Astrocyte (in vitro differentiated cells and primary cell): ENCODE data around the gene CBY3.
"Not testable (repeated sequence)": the region's sequence is repeated elsewhere in the genome, so short reads cannot be mapped to it uniquely, and the experiment has no call there.

Experiments
- EZH2 ChIP-seq: IDR thresholded peaks from 2 replicates; pipeline ENCODE4 v1.6.1; 2012; ENCODE audit warnings: mild to moderate bottlenecking, low read length, inconsistent platforms; ENCODE audit not compliant: insufficient read depth
- TF ChIP-seq, protein P1 (sequence below): IDR thresholded peaks from 2 replicates; pipeline ENCODE4 v1.5.1; 2011; ENCODE audit warnings: low read depth, mild to moderate bottlenecking, inconsistent platforms, low read length, moderate library complexity; ENCODE audit not compliant: insufficient read depth

DNA sequence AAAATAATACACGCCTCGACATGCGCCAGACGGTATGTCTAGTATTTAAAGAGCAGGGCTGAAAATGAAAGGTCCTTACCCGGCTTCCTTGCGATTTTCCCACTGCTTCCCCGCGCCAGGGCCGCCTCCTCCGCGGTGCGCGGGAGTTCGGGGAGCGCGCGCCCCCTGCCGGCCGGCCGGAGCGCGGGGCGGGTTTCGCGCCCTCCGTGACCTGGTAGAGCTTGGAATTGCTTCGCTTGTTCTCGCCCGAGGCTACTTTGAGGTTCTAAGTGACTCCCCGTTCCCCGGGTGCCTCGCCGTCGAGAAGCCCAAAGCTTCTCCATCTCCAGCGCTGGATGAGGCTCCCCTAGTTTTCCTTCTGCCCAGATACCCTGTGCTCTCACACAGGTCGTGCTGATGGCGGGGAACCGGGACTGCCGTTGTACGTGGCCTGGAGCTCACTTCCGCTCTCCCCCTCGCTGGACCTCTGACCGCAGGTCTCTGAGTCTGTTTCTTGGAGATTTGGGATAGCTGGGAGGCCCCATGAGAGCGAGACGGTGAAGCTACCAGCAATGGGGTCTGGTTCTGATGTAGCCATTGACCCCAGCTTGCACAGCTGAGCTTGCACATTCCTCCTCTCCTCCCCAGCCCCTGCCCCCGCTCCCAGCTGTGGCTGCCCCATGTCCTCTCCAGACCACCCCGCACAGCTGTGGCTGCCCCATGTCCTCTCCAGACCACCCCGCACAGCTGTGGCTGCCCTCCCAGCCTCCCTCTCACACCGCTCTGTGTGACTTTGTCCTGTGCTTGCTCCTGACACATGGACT lies 46.3 kb downstream of the CBY3 start:
- TF ChIP-seq, protein P1, sequence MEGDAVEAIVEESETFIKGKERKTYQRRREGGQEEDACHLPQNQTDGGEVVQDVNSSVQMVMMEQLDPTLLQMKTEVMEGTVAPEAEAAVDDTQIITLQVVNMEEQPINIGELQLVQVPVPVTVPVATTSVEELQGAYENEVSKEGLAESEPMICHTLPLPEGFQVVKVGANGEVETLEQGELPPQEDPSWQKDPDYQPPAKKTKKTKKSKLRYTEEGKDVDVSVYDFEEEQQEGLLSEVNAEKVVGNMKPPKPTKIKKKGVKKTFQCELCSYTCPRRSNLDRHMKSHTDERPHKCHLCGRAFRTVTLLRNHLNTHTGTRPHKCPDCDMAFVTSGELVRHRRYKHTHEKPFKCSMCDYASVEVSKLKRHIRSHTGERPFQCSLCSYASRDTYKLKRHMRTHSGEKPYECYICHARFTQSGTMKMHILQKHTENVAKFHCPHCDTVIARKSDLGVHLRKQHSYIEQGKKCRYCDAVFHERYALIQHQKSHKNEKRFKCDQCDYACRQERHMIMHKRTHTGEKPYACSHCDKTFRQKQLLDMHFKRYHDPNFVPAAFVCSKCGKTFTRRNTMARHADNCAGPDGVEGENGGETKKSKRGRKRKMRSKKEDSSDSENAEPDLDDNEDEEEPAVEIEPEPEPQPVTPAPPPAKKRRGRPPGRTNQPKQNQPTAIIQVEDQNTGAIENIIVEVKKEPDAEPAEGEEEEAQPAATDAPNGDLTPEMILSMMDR: not testable (repeated sequence)
- TF ChIP-seq EZH2: not testable (repeated sequence)
